Large intestine (tissue), 3 donors: Measurements from ENCODE around the gene SPACA9. TPM values are rescaled to one million over a fixed set of nuclear protein-coding genes. Genes with fewer than 3 reads are reported as not detected.

Experiments
- DNase-seq, 2 donors: peaks; one replicate each; pipeline versions ENCODE4 v3.0.0 to v3.0.0-alpha.2; 2013
- H3K27ac ChIP-seq: one replicate; pipeline ENCODE4 v1.5.1; 2013; ENCODE audit warnings: low read length
- H3K27me3 ChIP-seq: 2 replicates; pipeline ENCODE4 v1.6.1; 2013; ENCODE audit warnings: low read length; ENCODE audit not compliant: control insufficient read depth, insufficient read depth
- H3K36me3 ChIP-seq: 2 replicates; pipeline ENCODE4 v1.6.1; 2013; ENCODE audit warnings: low read length; ENCODE audit not compliant: control insufficient read depth, insufficient read depth
- H3K4me1 ChIP-seq: one replicate; pipeline ENCODE4 v1.6.1; 2013; ENCODE audit warnings: low read length; ENCODE audit not compliant: control insufficient read depth, insufficient read depth
- H3K4me3 ChIP-seq: one replicate; pipeline ENCODE4 v1.5.1; 2013; ENCODE audit warnings: low read length
- H3K9me3 ChIP-seq: one replicate; pipeline ENCODE4 v1.6.1; 2013; ENCODE audit warnings: mild to moderate bottlenecking, low read depth, low read length, moderate library complexity; ENCODE audit not compliant: control insufficient read depth
- WGBS: methylation state at CpG from one replicate; pipeline ENCODE4 v1.1.5; 2013; ENCODE audit warnings: low lambda C conversion rate; ENCODE audit not compliant: insufficient coverage; 5-methylcytosine and 5-hydroxymethylcytosine counted together
- polyA plus RNA-seq: library from polyadenylated mRNA; unstranded; fragments of 120-200 nt; gene quantifications from one replicate; pipeline ENCODE4 v1.2.1, GENCODE V29; 2013

Gene SPACA9
- polyA plus RNA-seq, 1 donor: 2.5 TPM

DNA sequence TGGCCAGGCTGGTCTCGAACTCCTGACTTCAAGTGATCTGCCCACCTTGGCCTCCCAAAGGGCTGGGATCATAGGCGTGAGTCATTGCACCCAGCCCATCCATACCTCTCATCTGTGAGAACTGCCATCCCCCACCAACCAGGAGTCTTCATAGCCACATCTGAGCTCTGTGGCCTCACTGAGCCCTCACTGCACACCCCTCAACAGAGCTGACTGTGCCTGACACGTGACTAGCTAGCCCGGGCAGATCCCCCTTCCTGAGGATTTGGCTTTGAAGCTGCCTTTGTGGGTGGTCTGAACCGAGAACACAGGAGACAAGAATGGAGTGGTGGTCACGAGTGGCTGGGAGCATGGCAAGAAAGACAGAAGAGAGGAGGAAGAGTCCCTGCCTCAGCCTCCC, 16.2 kb upstream of the SPACA9 start:
- no peak for DNase-seq
- no peak overlapping the region for H3K27ac ChIP-seq
- 80% methylated on average over 1 of the region's 6 CpGs for WGBS
- H3K27me3 ChIP-seq: peaks cover 2% of the 10 kb centered on the region
- H3K4me3 ChIP-seq: no peak overlapping the region
- H3K9me3 ChIP-seq: no peaks in the 10 kb centered on the region
- H3K4me1 ChIP-seq: no peaks in the 10 kb centered on the region
- no peaks in the 10 kb centered on the region for H3K36me3 ChIP-seq

DNA sequence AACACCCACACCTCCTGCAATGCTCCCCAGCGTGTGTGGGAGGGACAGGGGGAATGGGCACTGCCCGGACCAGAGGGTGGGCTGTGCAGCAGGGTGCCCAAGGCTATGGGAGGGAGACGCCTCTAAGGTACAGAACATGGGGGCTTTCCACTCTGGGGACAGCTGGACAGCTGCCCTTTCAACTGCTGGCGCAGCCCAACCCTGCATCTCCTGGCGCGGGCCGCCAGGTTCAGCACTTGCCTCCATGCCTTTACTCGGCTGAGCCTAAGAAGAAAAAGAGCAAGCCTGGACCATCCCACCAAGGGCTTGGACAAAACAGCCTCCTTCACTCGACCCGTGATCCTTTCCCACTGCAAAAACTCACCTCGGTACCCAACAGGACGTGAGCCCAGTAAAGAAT, 15.6 kb upstream of the SPACA9 start:
- Histone ChIP-seq H3K36me3 (no peaks in the 10 kb centered on the region), H3K9me3 (no peaks in the 10 kb centered on the region), H3K27ac (no peak overlapping the region), H3K4me3 (no peak overlapping the region), H3K27me3 (peaks cover 1% of the 10 kb centered on the region), H3K4me1 (no peaks in the 10 kb centered on the region)
- 60% methylated on average over 2 of the region's 12 CpGs for WGBS
- DNase-seq: no peak

- Histone ChIP-seq H3K36me3 (no peaks in the 10 kb centered on the region), H3K4me1 (no peaks in the 10 kb centered on the region), H3K9me3 (no peaks in the 10 kb centered on the region), H3K27ac (no peak overlapping the region), H3K4me3 (no peak overlapping the region), H3K27me3 (no peaks in the 10 kb centered on the region)
- 100% methylated on average over 1 of the region's 2 CpGs for WGBS
- no peak for DNase-seq
Measured at GRCh38 chr9:132864277-132864676, 14.4 kb upstream of the SPACA9 start.

DNA sequence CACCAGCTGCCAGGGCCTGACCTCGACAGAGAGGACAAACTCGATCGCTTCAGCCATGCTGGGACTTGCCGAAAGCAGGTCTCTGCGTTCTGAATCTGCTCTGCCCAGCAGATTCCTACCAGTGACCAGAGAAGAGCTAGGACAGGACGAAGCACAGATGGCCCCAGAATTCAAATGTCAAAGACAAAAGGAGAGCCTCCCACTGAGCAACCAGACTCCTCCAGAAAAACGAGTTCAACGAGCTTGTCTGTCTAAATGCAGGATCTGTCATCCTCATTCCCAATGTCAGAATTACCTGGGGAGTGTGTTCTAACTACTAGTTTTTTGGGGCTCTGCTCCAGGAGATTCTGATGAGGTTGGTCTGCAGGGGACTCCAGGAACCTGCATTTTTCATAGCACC, 14.0 kb upstream of the SPACA9 start:
- Histone ChIP-seq H3K4me1 (no peaks in the 10 kb centered on the region), H3K36me3 (no peaks in the 10 kb centered on the region), H3K4me3 (no peak overlapping the region), H3K27ac (no peak overlapping the region), H3K9me3 (no peaks in the 10 kb centered on the region), H3K27me3 (no peaks in the 10 kb centered on the region)
- 88% methylated on average over 5 of the region's 8 CpGs for WGBS
- DNase-seq: no peak

DNA sequence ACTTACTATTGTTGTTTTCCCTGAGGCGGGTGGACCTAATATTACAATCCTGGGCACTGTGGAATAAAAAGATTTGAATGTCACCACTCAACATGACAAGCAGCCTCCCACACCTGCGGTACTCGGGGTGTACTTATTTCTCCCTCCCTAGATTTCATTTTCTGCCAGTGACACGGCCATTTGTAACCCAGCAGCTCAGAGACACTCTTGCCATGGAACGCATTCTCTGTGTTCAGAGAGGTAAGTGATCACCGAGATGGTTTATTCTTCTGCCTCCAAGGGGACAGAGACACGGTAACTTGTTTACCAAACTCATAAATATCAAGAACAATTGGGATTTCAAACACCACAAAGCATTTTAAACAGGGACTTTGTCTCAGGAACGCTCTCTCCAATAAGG, 11.8 kb upstream of the SPACA9 start:
- DNase-seq: no peak
- H3K9me3 ChIP-seq: no peaks in the 10 kb centered on the region
- H3K36me3 ChIP-seq: no peaks in the 10 kb centered on the region
- H3K4me3 ChIP-seq: no peak overlapping the region
- no peak overlapping the region for H3K27ac ChIP-seq
- WGBS: 46% methylated on average over 2 of the region's 8 CpGs
- no peaks in the 10 kb centered on the region for H3K4me1 ChIP-seq
- no peaks in the 10 kb centered on the region for H3K27me3 ChIP-seq

DNA sequence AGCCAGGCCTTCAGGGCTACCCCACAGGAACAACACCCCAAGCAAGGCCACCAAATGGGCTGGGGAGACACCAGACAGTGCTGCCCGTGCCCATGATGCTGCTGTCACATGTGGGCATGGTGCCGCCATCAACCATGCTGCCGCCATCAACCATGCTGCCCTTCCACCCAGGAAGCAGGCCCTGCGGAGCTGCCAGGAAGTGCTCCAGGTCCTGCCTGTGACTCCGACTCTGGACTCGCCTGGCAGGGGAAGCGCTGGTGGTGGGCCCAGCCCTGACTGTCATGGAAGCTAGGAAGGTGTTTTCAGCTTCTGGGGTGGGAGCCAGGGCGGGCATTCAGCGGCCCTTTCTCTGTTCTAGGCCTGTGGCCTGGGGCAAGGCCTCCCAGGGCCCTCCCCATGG, 9.4 kb upstream of the SPACA9 start:
- Histone ChIP-seq H3K27me3 (no peaks in the 10 kb centered on the region), H3K27ac (no peak overlapping the region), H3K4me3 (no peak overlapping the region), H3K9me3 (no peaks in the 10 kb centered on the region), H3K4me1 (no peaks in the 10 kb centered on the region), H3K36me3 (no peaks in the 10 kb centered on the region)
- no CpG with 5 or more reads among the region's 9 CpGs for WGBS
- no peak for DNase-seq

- Histone ChIP-seq H3K36me3 (no peaks in the 10 kb centered on the region), H3K9me3 (no peaks in the 10 kb centered on the region), H3K27me3 (peaks cover 4% of the 10 kb centered on the region), H3K4me1 (peaks cover 5% of the 10 kb centered on the region), H3K27ac (no peak overlapping the region), H3K4me3 (no peak overlapping the region)
- 57% methylated on average over 1 of the region's 7 CpGs for WGBS
- no peak for DNase-seq
Measured at GRCh38 chr9:132873403-132873802, 5.3 kb upstream of the SPACA9 start.

DNA sequence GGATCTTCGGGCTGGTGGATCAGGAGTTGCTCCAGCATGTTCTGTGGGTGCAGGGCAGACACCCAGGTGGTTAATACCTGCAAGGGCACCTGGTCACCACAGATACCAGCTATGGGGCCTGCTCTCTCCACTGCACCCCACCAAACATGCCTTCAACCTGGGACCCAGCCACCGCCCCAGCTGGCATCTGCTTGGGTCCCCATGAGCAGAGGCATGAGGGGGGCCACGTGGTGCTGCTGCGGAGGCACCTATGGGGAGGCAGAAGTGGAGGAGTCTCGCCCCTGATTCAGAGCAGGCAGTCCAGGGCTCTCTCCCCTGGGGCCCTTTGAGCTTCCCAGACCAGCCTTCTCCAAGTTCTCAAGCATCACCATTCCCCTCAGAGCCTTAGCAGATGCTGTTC, 3.5 kb upstream of the SPACA9 start:
- DNase-seq: no peak
- Histone ChIP-seq H3K27me3 (peaks cover 4% of the 10 kb centered on the region), H3K9me3 (no peaks in the 10 kb centered on the region), H3K36me3 (no peaks in the 10 kb centered on the region), H3K27ac (no peak overlapping the region), H3K4me3 (no peak overlapping the region), H3K4me1 (peaks cover 5% of the 10 kb centered on the region)
- WGBS: no CpG with 5 or more reads among the region's 5 CpGs

DNA sequence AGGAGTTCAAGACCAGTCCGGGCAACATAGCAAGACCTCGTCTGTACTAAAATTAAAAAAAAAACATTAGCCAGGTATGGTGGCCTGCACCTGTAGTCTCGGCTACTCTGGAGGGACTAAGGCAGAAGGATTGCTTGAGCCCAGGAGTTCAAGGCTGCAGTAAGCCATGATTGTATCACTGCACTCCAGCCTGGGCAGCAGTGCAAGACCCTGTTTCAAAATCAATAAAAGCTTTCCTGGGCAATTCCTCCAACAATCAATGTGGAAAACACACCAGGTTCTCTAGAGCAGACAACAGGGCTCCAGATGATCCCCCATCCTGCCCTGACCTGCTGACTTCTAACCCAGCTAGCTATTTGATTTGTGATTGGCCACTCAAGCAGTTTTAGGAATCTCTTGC, 1.8 kb upstream of the SPACA9 start:
- H3K4me1 ChIP-seq: peaks cover 5% of the 10 kb centered on the region
- no peak overlapping the region for H3K4me3 ChIP-seq
- H3K36me3 ChIP-seq: no peaks in the 10 kb centered on the region
- no peak overlapping the region for H3K27ac ChIP-seq
- H3K9me3 ChIP-seq: no peaks in the 10 kb centered on the region
- DNase-seq: no peak
- peaks cover 4% of the 10 kb centered on the region for H3K27me3 ChIP-seq
- WGBS: no CpG with 5 or more reads among the region's 3 CpGs

DNA sequence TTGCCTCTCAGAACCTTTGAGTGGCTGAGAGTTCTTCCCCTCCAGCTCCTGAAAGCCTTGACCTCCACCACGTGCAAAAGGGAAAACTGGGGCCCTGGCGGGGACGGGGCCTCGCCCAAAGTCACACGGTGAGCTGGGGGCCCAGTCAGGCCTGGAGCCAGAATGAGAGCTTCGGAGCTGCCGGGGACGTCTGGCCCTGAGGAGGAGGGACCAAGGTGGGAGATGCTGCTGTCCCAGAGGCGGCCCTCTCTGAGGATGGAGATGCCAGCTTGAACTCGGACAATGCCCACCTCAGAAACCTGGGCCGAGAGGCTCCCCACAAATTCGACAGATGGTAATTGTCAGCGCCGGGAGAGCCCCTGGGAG, 1.3 kb upstream of the SPACA9 start:
- WGBS: no CpG with 5 or more reads among the region's 14 CpGs
- Histone ChIP-seq H3K27me3 (peaks cover 4% of the 10 kb centered on the region), H3K4me1 (peaks cover 5% of the 10 kb centered on the region), H3K36me3 (no peaks in the 10 kb centered on the region), H3K9me3 (no peaks in the 10 kb centered on the region), H3K4me3 (peak overlapping the region; percentile 100), H3K27ac (no peak overlapping the region)
- no peak for DNase-seq

GRCh38 chr9:132877824-132878694, 639 bp upstream of the SPACA9 start, which contains the start of gene AK8:
AK8 (minus strand) TSS chr9:132878284; CDS start chr9:132878255, 29 bp downstream.
- no CpG with 5 or more reads among the region's 89 CpGs for WGBS
- Histone ChIP-seq H3K27me3 (peaks cover 4% of the 10 kb centered on the region), H3K4me3 (peak within 1 kb of the TSS; percentile 100), H3K4me1 (peaks cover 5% of the 10 kb centered on the region), H3K9me3 (no peaks in the 10 kb centered on the region), H3K27ac (peak within 1 kb of the TSS; percentile 48), H3K36me3 (no peaks in the 10 kb centered on the region)
- peak; percentile 66 to 80 for DNase-seq
